Measurements from ENCODE around the gene KNOP1.

DNA sequence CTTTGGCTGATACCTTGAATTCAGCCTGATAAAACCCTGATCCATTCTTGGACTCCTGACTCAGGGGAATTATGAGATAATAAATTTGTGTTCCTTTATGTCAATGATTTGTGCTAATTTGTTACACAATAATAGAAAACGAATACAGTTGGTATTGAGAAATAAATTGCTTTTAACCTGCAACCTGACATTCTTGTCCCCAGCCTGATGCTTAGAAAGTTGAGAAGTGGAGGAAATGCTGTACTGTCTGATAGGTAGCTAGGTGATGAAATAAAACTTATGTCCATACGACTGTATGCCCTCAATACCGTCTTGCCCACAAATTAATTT is 10.6 kb upstream of the KNOP1 start:
- no peak for TF ChIP-seq POLR2A (IDR thresholded peaks at IDR 0.05)
- TF ChIP-seq CTCF (IDR thresholded peaks at IDR 0.05), result no peak

Data from right lobe of liver (tissue), 4 donors.